Muscle layer of duodenum (tissue), 2 donors: ENCODE data around the gene THBS4.
"Not testable (repeated sequence)": the region's sequence is repeated elsewhere in the genome, so short reads cannot be mapped to it uniquely, and the experiment has no call there.

ENCODE experiments used
- H3K27ac ChIP-seq: one replicate; pipeline ENCODE4 v1.7.0; 2013; ENCODE audit warnings: mild to moderate bottlenecking, low read length
- H3K27me3 ChIP-seq: one replicate; pipeline ENCODE4 v1.7.0; 2013; ENCODE audit warnings: low read depth, mild to moderate bottlenecking, control low read depth, low read length
- H3K36me3 ChIP-seq, 2 donors: one replicate each; pipeline ENCODE4 v1.7.0; 2013; ENCODE audit warnings: low read length in 2 of 2, control low read depth in 1 of 2, mild to moderate bottlenecking in 1 of 2; ENCODE audit not compliant: insufficient read depth in 2 of 2, control insufficient read depth in 1 of 2
- H3K4me1 ChIP-seq, 2 donors: one replicate each; pipeline ENCODE4 v1.7.0; 2013; ENCODE audit warnings: low read length in 2 of 2, mild to moderate bottlenecking in 2 of 2, control low read depth in 1 of 2, moderate library complexity in 1 of 2; ENCODE audit not compliant: insufficient read depth in 2 of 2, control insufficient read depth in 1 of 2
- H3K4me3 ChIP-seq, 2 donors: one replicate each; pipeline ENCODE4 v1.7.0; 2013; ENCODE audit warnings: low read length in 2 of 2, low read depth in 1 of 2, mild to moderate bottlenecking in 1 of 2
- H3K9me3 ChIP-seq, 2 donors: one replicate each; pipeline ENCODE4 v1.7.0; 2013; ENCODE audit warnings: low read length in 2 of 2, control low read depth in 1 of 2, mild to moderate bottlenecking in 1 of 2; ENCODE audit not compliant: control insufficient read depth in 1 of 2
- donor health status: healthy.

Gene THBS4

GRCh38 chr5:80105698-80106439 lies 70.7 kb downstream of the THBS4 start:
- Histone ChIP-seq H3K4me3 (no peak overlapping the region), H3K36me3 (no peaks in the 10 kb centered on the region), H3K27me3 (no peaks in the 10 kb centered on the region), H3K4me1 (peaks cover 0 to 14% of the 10 kb centered on the region in 2 donors), H3K27ac (no peak overlapping the region), H3K9me3 (no peaks in the 10 kb centered on the region)

GRCh38 chr5:80106916-80107315 lies 71.8 kb downstream of the THBS4 start:
- peaks cover 0 to 14% of the 10 kb centered on the region in 2 donors for H3K4me1 ChIP-seq
- H3K4me3 ChIP-seq = no peak overlapping the region
- H3K27me3 ChIP-seq = no peaks in the 10 kb centered on the region
- no peaks in the 10 kb centered on the region for H3K9me3 ChIP-seq
- no peaks in the 10 kb centered on the region for H3K36me3 ChIP-seq
- H3K27ac ChIP-seq = no peak overlapping the region

GRCh38 chr5:80109646-80110478 lies 74.7 kb downstream of the THBS4 start:
- no peaks in the 10 kb centered on the region for H3K9me3 ChIP-seq
- no peaks in the 10 kb centered on the region for H3K27me3 ChIP-seq
- H3K4me1 ChIP-seq = peaks cover 0 to 14% of the 10 kb centered on the region in 2 donors
- no peak overlapping the region for H3K27ac ChIP-seq
- H3K4me3 ChIP-seq = no peak overlapping the region
- H3K36me3 ChIP-seq = no peaks in the 10 kb centered on the region

GRCh38 chr5:80111376-80111990 lies 76.3 kb downstream of the THBS4 start:
- not testable (repeated sequence) for H3K27me3 ChIP-seq, H3K27ac ChIP-seq

GRCh38 chr5:80114860-80115259 lies 79.7 kb downstream of the THBS4 start:
- H3K4me3 ChIP-seq = no peak overlapping the region
- H3K9me3 ChIP-seq = no peaks in the 10 kb centered on the region
- H3K27me3 ChIP-seq = no peaks in the 10 kb centered on the region
- H3K27ac ChIP-seq = no peak overlapping the region
- H3K36me3 ChIP-seq = no peaks in the 10 kb centered on the region
- H3K4me1 ChIP-seq = peaks cover 0 to 8% of the 10 kb centered on the region in 2 donors

More at GRCh38 chr5:80111376-80111990, 76.3 kb downstream of the THBS4 start:
- H3K4me1 ChIP-seq = peaks cover 0 to 14% of the 10 kb centered on the region in 2 donors
- H3K9me3 ChIP-seq, H3K36me3 ChIP-seq, H3K4me3 ChIP-seq: not testable (repeated sequence)

- Histone ChIP-seq H3K4me1 (no peaks in the 10 kb centered on the region), H3K36me3 (no peaks in the 10 kb centered on the region), H3K27ac (no peak overlapping the region), H3K9me3 (no peaks in the 10 kb centered on the region), H3K27me3 (no peaks in the 10 kb centered on the region), H3K4me3 (no peak overlapping the region)
These were observed 80.9 kb downstream of the THBS4 start for GRCh38 chr5:80116000-80116399.

- no peaks in the 10 kb centered on the region for H3K9me3 ChIP-seq
- no peaks in the 10 kb centered on the region for H3K4me1 ChIP-seq
- H3K36me3 ChIP-seq = no peaks in the 10 kb centered on the region
- no peak overlapping the region for H3K4me3 ChIP-seq
- no peak overlapping the region for H3K27ac ChIP-seq
- H3K27me3 ChIP-seq = no peaks in the 10 kb centered on the region
These were observed 81.3 kb downstream of the THBS4 start for GRCh38 chr5:80116465-80116864.

- H3K4me3 ChIP-seq = no peak overlapping the region
- no peaks in the 10 kb centered on the region for H3K4me1 ChIP-seq
- no peaks in the 10 kb centered on the region for H3K27me3 ChIP-seq
- H3K9me3 ChIP-seq = no peaks in the 10 kb centered on the region
- no peaks in the 10 kb centered on the region for H3K36me3 ChIP-seq
- H3K27ac ChIP-seq = no peak overlapping the region
These were observed 82.3 kb downstream of the THBS4 start for GRCh38 chr5:80117446-80117845.

GRCh38 chr5:80119372-80119771 lies 84.2 kb downstream of the THBS4 start:
- no peak overlapping the region for H3K4me3 ChIP-seq
- H3K27me3 ChIP-seq = no peaks in the 10 kb centered on the region
- no peak overlapping the region for H3K27ac ChIP-seq
- no peaks in the 10 kb centered on the region for H3K36me3 ChIP-seq
- no peaks in the 10 kb centered on the region for H3K9me3 ChIP-seq
- H3K4me1 ChIP-seq = no peaks in the 10 kb centered on the region

- no peaks in the 10 kb centered on the region for H3K9me3 ChIP-seq
- no peaks in the 10 kb centered on the region for H3K36me3 ChIP-seq
These were observed 87.4 kb downstream of the THBS4 start for GRCh38 chr5:80122579-80122978.

GRCh38 chr5:80124121-80124918 lies 89.2 kb downstream of the THBS4 start:
- H3K4me3 ChIP-seq = no peak overlapping the region
- H3K9me3 ChIP-seq = no peaks in the 10 kb centered on the region
- no peak overlapping the region for H3K27ac ChIP-seq
- no peaks in the 10 kb centered on the region for H3K4me1 ChIP-seq
- no peaks in the 10 kb centered on the region for H3K27me3 ChIP-seq
- no peaks in the 10 kb centered on the region for H3K36me3 ChIP-seq

More at GRCh38 chr5:80122579-80122978, 87.4 kb downstream of the THBS4 start:
- H3K27ac ChIP-seq = no peak overlapping the region
- no peaks in the 10 kb centered on the region for H3K27me3 ChIP-seq
- H3K4me1 ChIP-seq = no peaks in the 10 kb centered on the region
- no peak overlapping the region for H3K4me3 ChIP-seq
